H1 (cell line): ENCODE measurements around the gene ARHGEF6. TPM values are rescaled to one million over a fixed set of nuclear protein-coding genes. Genes with fewer than 3 reads are reported as not detected.
"Not testable (repeated sequence)": the region's sequence is repeated elsewhere in the genome, so short reads cannot be mapped to it uniquely, and the experiment has no call there.

Experiments
- CTCF ChIA-PET: fragments of 300-600 bp; sonication (Branson Sonifier 250); formaldehyde crosslinking; loops from one replicate; lab custom pipeline; 2021; ENCODE audit not compliant: partially characterized antibody; lab: Charles Lee
- POLR2A ChIA-PET: fragments of 300-600 bp; sonication (Branson Sonifier 250); formaldehyde crosslinking; loops from one replicate; lab custom pipeline; 2021; ENCODE audit warnings: inconsistent platforms; ENCODE audit not compliant: partially characterized antibody; lab: Charles Lee
- DNase-seq, 2 experiments: peaks; one replicate each; pipeline versions ENCODE4 v3.0.0 to v3.0.0-alpha.2; 2010 to 2022; ENCODE audit warnings: low spot score in 2 of 2, low read depth in 1 of 2, mixed read lengths in 1 of 2
- FAIRE-seq: peaks from 2 replicates; lab custom pipeline; 2011; peaks lifted over from hg19 to GRCh38; lab: Jason Lieb, UNC
- H2AFZ ChIP-seq: 2 replicates; pipeline ENCODE4 v1.8.1; 2012; ENCODE audit warnings: low read length, inconsistent platforms
- H2AK5ac ChIP-seq: 2 replicates; pipeline ENCODE4 v1.6.1; 2013; ENCODE audit warnings: low read depth, low read length
- H2BK120ac ChIP-seq: replicated peaks from 2 replicates; pipeline ENCODE3; 2013; ENCODE audit warnings: low read depth, low read length, inconsistent platforms
- H2BK12ac ChIP-seq: 2 replicates; pipeline ENCODE4 v1.6.1; 2013; ENCODE audit warnings: low read depth, low read length
- H2BK15ac ChIP-seq: 2 replicates; pipeline ENCODE4 v1.6.1; 2013; ENCODE audit warnings: low read length
- H2BK20ac ChIP-seq: 2 replicates; pipeline ENCODE4 v1.6.1; 2013; ENCODE audit warnings: low read length
- H2BK5ac ChIP-seq: 2 replicates; pipeline ENCODE4 v1.6.1; 2013; ENCODE audit warnings: low read depth, low read length
- H3K14ac ChIP-seq: 2 replicates; pipeline ENCODE4 v1.6.1; 2013; ENCODE audit warnings: inconsistent platforms; ENCODE audit not compliant: insufficient read length
- H3K18ac ChIP-seq: 2 replicates; pipeline ENCODE4 v1.6.1; 2013; ENCODE audit warnings: low read length; ENCODE audit errors: extremely low read depth
- H3K23ac ChIP-seq: 2 replicates; pipeline ENCODE4 v1.6.1; 2013; ENCODE audit warnings: inconsistent platforms; ENCODE audit not compliant: insufficient read length
- H3K23me2 ChIP-seq: 2 replicates; pipeline ENCODE4 v1.6.1; 2013; ENCODE audit warnings: low read depth, low read length
- H3K27ac ChIP-seq: 2 replicates; pipeline ENCODE4 v1.6.1; 2011; ENCODE audit warnings: low read depth, low read length, inconsistent platforms
- H3K27me3 ChIP-seq, 4 experiments: replicated peaks in 1 of 4; 1 replicate in 1 of 4; 2 replicates in 3 of 4; pipeline versions ENCODE4 v1.6.1 to v1.8.1; 2011 to 2013; ENCODE audit warnings: low read length in 3 of 4, mild to moderate bottlenecking in 3 of 4, inconsistent platforms in 2 of 4, mixed read lengths in 2 of 4, moderate library complexity in 1 of 4; ENCODE audit not compliant: control insufficient read depth in 3 of 4, insufficient read depth in 3 of 4; ENCODE audit errors: extremely low read depth in 1 of 4
- H3K36me3 ChIP-seq, 4 experiments: 2 replicates each; pipeline versions ENCODE4 v1.6.1 to v1.8.1; 2011 to 2013; ENCODE audit warnings: mild to moderate bottlenecking in 4 of 4, low read length in 3 of 4, moderate library complexity in 2 of 4, control low read depth in 1 of 4, inconsistent platforms in 1 of 4; ENCODE audit not compliant: insufficient read depth in 4 of 4, control insufficient read depth in 2 of 4
- H3K4ac ChIP-seq: replicated peaks from 2 replicates; pipeline ENCODE3; 2013; ENCODE audit warnings: low read length, low read depth, mixed read lengths, inconsistent platforms; ENCODE audit not compliant: insufficient read length
- H3K4me1 ChIP-seq, 4 experiments: replicated peaks in 1 of 4; 1 replicate in 1 of 4; 2 replicates in 3 of 4; pipeline versions ENCODE4 v1.6.1 to v1.8.1; 2011 to 2013; ENCODE audit warnings: low read length in 3 of 4, inconsistent platforms in 2 of 4, mixed read lengths in 1 of 4; ENCODE audit not compliant: insufficient read depth in 4 of 4, control insufficient read depth in 3 of 4
- H3K4me2 ChIP-seq, 2 experiments: 2 replicates each; pipeline versions ENCODE4 v1.6.1 to v1.8.1; 2011 to 2013; ENCODE audit warnings: low read depth in 2 of 2, low read length in 2 of 2, control low read depth in 1 of 2, inconsistent platforms in 1 of 2, mild to moderate bottlenecking in 1 of 2; ENCODE audit not compliant: insufficient read depth in 1 of 2
- H3K4me3 ChIP-seq, 4 experiments: fragments of 200-600, 300-600 bp in 1 of 4; sonication (generic), shearing (Covaris generic), sonication (Bioruptor Twin) in 1 of 4; 2 replicates each; pipeline versions ENCODE4 v1.5.1 to v1.8.1; 2011 to 2016; ENCODE audit warnings: low read length in 4 of 4, low read depth in 3 of 4, control low read depth in 2 of 4, inconsistent platforms in 2 of 4, mild to moderate bottlenecking in 2 of 4, mixed read lengths in 1 of 4, moderate library complexity in 1 of 4; ENCODE audit not compliant: insufficient read depth in 2 of 4; ENCODE audit errors: extremely low read depth in 1 of 4
- H3K56ac ChIP-seq: replicated peaks from 2 replicates; pipeline ENCODE3; 2013; ENCODE audit warnings: low read depth, mild to moderate bottlenecking, mixed read lengths, low read length, inconsistent platforms; ENCODE audit not compliant: insufficient read length
- H3K79me1 ChIP-seq: 2 replicates; pipeline ENCODE4 v1.6.1; 2013; ENCODE audit warnings: low read depth, low read length, control low read depth
- H3K79me2 ChIP-seq, 2 experiments: 2 replicates each; pipeline versions ENCODE4 v1.6.1 to v1.8.1; 2012 to 2013; ENCODE audit warnings: low read length in 2 of 2, mild to moderate bottlenecking in 2 of 2, inconsistent platforms in 1 of 2; ENCODE audit not compliant: insufficient read depth in 2 of 2, control insufficient read depth in 1 of 2
- H3K9ac ChIP-seq, 4 experiments: replicated peaks in 1 of 4; 1 replicate in 1 of 4; 2 replicates in 3 of 4; pipeline versions ENCODE4 v1.6.1 to v1.8.1; 2011 to 2013; ENCODE audit warnings: low read depth in 3 of 4, low read length in 3 of 4, control low read depth in 2 of 4, mild to moderate bottlenecking in 2 of 4, moderate library complexity in 2 of 4, inconsistent platforms in 1 of 4; ENCODE audit errors: extremely low read depth in 1 of 4
- H3K9me3 ChIP-seq, 2 experiments: 2 replicates each; pipeline versions ENCODE4 v1.6.1 to v1.8.1; 2012 to 2013; ENCODE audit warnings: mild to moderate bottlenecking in 2 of 2, moderate library complexity in 2 of 2, control low read depth in 1 of 2, inconsistent platforms in 1 of 2, low read depth in 1 of 2, low read length in 1 of 2, mixed read lengths in 1 of 2; ENCODE audit not compliant: insufficient read depth in 2 of 2
- H4K20me1 ChIP-seq, 2 experiments: replicated peaks in 1 of 2; 2 replicates each; pipeline versions ENCODE3 to v1.8.1; 2011 to 2013; ENCODE audit warnings: inconsistent platforms in 2 of 2, low read length in 2 of 2, mild to moderate bottlenecking in 1 of 2; ENCODE audit not compliant: insufficient read depth in 2 of 2, control insufficient read depth in 1 of 2
- H4K5ac ChIP-seq: 2 replicates; pipeline ENCODE4 v1.6.1; 2013; ENCODE audit warnings: low read length, low read depth, mixed read lengths, inconsistent platforms; ENCODE audit not compliant: insufficient read length
- H4K8ac ChIP-seq: 2 replicates; pipeline ENCODE4 v1.8.0; 2013; ENCODE audit warnings: mild to moderate bottlenecking, moderate library complexity, low read length, inconsistent platforms; ENCODE audit not compliant: insufficient read depth; ENCODE audit errors: extremely low read depth
- H4K91ac ChIP-seq: replicated peaks from 2 replicates; pipeline ENCODE3; 2013; ENCODE audit warnings: low read length, mixed read lengths, inconsistent platforms; ENCODE audit not compliant: insufficient read length
- GTF2F1 ChIP-seq: IDR thresholded peaks from 2 replicates; pipeline ENCODE4 v1.6.1; 2012; ENCODE audit warnings: low read depth, low read length, improper control_type of control experiment, borderline replicate concordance
- MAFK ChIP-seq: IDR thresholded peaks from 2 replicates; pipeline ENCODE4 v1.6.1; 2012; ENCODE audit warnings: low read depth, mild to moderate bottlenecking, improper control_type of control experiment, low read length
- POU5F1 ChIP-seq: IDR thresholded peaks from 2 replicates; pipeline ENCODE4 v1.6.1; 2011; ENCODE audit warnings: low read depth, mild to moderate bottlenecking, low read length, moderate library complexity
- SIRT6 ChIP-seq: IDR thresholded peaks from one replicate; pipeline ENCODE4 v1.7.1; 2012; ENCODE audit warnings: low read length, inconsistent platforms
- ZNF274 ChIP-seq: IDR thresholded peaks from 2 replicates; pipeline ENCODE4 v1.7.0; 2012; ENCODE audit warnings: low read length, borderline replicate concordance; ENCODE audit errors: extremely low read depth
- WGBS, 2 experiments: shearing (Covaris generic) in 1 of 2; methylation state at CpG; one replicate each; pipeline versions ENCODE4 v1.1.6 to v1.1.7; 2013 to 2015; ENCODE audit warnings: low lambda C conversion rate in 2 of 2, mixed read lengths in 2 of 2, inconsistent platforms in 1 of 2, low coverage in 1 of 2, missing lambda C conversion rate in 1 of 2; ENCODE audit not compliant: insufficient replicate concordance in 2 of 2, insufficient coverage in 1 of 2, insufficient read length in 1 of 2; ENCODE audit errors: extremely low coverage in 1 of 2, missing lambda C conversion rate in 1 of 2; 5-methylcytosine and 5-hydroxymethylcytosine counted together
- polyA plus RNA-seq, 7 experiments: library from polyadenylated mRNA; depleted of rRNA in 3 of 7; stranded (reverse) in 5 of 7; unstranded in 2 of 7; fragments of >200 nt in 5 of 7; fragments of 200-250 nt in 2 of 7; gene quantifications; 1 replicate in 5 of 7; 2 replicates in 1 of 7; 4 replicates in 1 of 7; pipeline versions ENCODE4 v1.2.1 to v1.2.3, GENCODE V29; 2011 to 2013; ENCODE audit warnings: missing spikeins in 2 of 7, mixed read lengths in 2 of 7
- total RNA-seq: library from RNA; stranded (reverse); fragmentation: NEBNext Ultra II Directional; extraction: Animal tissue kit (Norgen Biotek cat#: 25700); gene quantifications from 2 replicates; pipeline ENCODE4 v1.2.1, GENCODE V29; 2021

The ARHGEF6 gene
- total and polyA plus RNA-seq, 2 of the 8 experiments (the other 6 are each of a cell fraction or from before 2014, with no cell fraction given): 3.6 to 3.7 TPM

GRCh38 chrX:136797787-136798186 is 17.1 kb upstream of the ARHGEF6 start (continued):
- TF ChIP-seq MAFK: no peak
- no peak for TF ChIP-seq ZNF274
- TF ChIP-seq SIRT6: no peak
- no peak for TF ChIP-seq GTF2F1
- TF ChIP-seq POU5F1: no peak
- TF ChIP-seq, all 59 proteins: peak for 0

DNA sequence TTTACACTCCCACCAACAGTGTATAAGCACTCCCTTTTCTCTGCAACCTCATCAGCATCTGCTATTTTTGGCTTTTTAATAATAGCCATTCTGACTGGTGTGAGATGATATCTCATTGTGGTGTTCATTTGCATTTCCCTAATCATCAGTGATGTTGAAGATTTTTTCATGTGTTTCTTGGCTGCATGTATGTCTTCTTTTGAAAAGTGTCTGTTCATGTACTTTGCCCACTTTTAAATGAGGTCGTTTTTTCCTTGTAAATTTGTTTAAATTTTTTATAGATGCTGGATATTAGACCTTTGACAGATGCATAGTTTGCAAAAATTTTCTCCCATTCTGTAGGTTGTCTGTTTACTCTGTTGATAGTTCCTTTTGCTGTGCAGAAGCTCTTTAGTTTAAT is 14.4 kb upstream of the ARHGEF6 start:
- H3K9ac ChIP-seq, H3K56ac ChIP-seq, H2AFZ ChIP-seq, H2BK20ac ChIP-seq, H3K36me3 ChIP-seq, H3K27me3 ChIP-seq, H3K27ac ChIP-seq, H3K4ac ChIP-seq, DNase-seq, H3K4me1 ChIP-seq, H2BK12ac ChIP-seq, H4K20me1 ChIP-seq, FAIRE-seq, H4K8ac ChIP-seq, H3K23me2 ChIP-seq, H3K9me3 ChIP-seq, H3K4me3 ChIP-seq, H4K5ac ChIP-seq, H3K18ac ChIP-seq, H3K4me2 ChIP-seq, POLR2A ChIA-PET, H2AK5ac ChIP-seq, H2BK5ac ChIP-seq, H2BK15ac ChIP-seq, H4K91ac ChIP-seq, CTCF ChIA-PET, H3K79me2 ChIP-seq, H2BK120ac ChIP-seq, H3K14ac ChIP-seq, H3K23ac ChIP-seq, H3K79me1 ChIP-seq: not testable (repeated sequence)
- WGBS, 2 experiments: 67% methylated on average over 1 of the region's 1 CpG; no CpG with 5 or more reads in 1 of the 2 experiments
